Neural progenitor cell (in vitro differentiated cells): Measurements from ENCODE around the gene SLC12A7. TPM values are rescaled to one million over a fixed set of nuclear protein-coding genes. Genes with fewer than 3 reads are reported as not detected.
"Not testable (repeated sequence)": the region's sequence is repeated elsewhere in the genome, so short reads cannot be mapped to it uniquely, and the experiment has no call there.

Source experiments
- DNase-seq: peaks from one replicate; pipeline ENCODE4 v3.0.0-alpha.2; 2016; ENCODE audit warnings: low spot score
- H2AFZ ChIP-seq: fragments of 200-600 bp; sonication (generic); replicated peaks from 2 replicates; pipeline ENCODE4 v1.6.1; 2016; ENCODE audit warnings: antibody characterized with exemption
- H3F3A ChIP-seq: fragments of 200-600 bp; sonication (generic); 2 replicates; pipeline ENCODE4 v1.6.1; 2016; ENCODE audit warnings: antibody characterized with exemption, low read depth
- H3K27ac ChIP-seq: fragments of 200-600 bp; sonication (generic); 2 replicates; pipeline ENCODE4 v1.5.1; 2016; ENCODE audit warnings: mild to moderate bottlenecking
- H3K27me3 ChIP-seq: fragments of 200-600 bp; sonication (generic); 2 replicates; pipeline ENCODE4 v1.6.1; 2016; ENCODE audit warnings: mild to moderate bottlenecking, moderate library complexity
- H3K36me3 ChIP-seq: fragments of 200-600 bp; sonication (generic); 2 replicates; pipeline ENCODE4 v1.5.1; 2016
- H3K4me1 ChIP-seq: fragments of 200-600 bp; sonication (generic); 2 replicates; pipeline ENCODE4 v1.6.1; 2016; ENCODE audit warnings: mixed run types
- H3K4me2 ChIP-seq: fragments of 200-600 bp; sonication (generic); 2 replicates; pipeline ENCODE4 v1.6.1; 2016
- H3K4me3 ChIP-seq: fragments of 200-600 bp; sonication (generic); 2 replicates; pipeline ENCODE4 v1.5.1; 2016
- H3K79me2 ChIP-seq: fragments of 200-600 bp; sonication (generic); 2 replicates; pipeline ENCODE4 v1.6.1; 2016; ENCODE audit warnings: low read depth
- H3K9ac ChIP-seq: fragments of 200-600 bp; sonication (generic); 2 replicates; pipeline ENCODE4 v1.6.1; 2016
- H3K9me3 ChIP-seq: fragments of 200-600 bp; sonication (generic); 2 replicates; pipeline ENCODE4 v1.5.1; 2016; ENCODE audit warnings: low read depth
- H4K20me1 ChIP-seq: fragments of 200-600 bp; sonication (generic); 2 replicates; pipeline ENCODE4 v1.6.1; 2016; ENCODE audit warnings: low read depth
- H3K27ac Mint-ChIP-seq: 3 replicates; pipeline ENCODE4 v1.8.0; 2021; ENCODE audit warnings: mixed read lengths
- H3K27me3 Mint-ChIP-seq: 2 replicates; pipeline ENCODE4 v1.8.0; 2022; ENCODE audit warnings: low read depth, mild to moderate bottlenecking, inconsistent platforms, moderate library complexity, mixed read lengths; ENCODE audit not compliant: insufficient read depth
- H3K36me3 Mint-ChIP-seq: 3 replicates; pipeline ENCODE4 v1.8.0; 2021; ENCODE audit warnings: mixed read lengths
- H3K4me1 Mint-ChIP-seq: 3 replicates; pipeline ENCODE4 v1.8.0; 2021; ENCODE audit warnings: mixed read lengths
- H3K4me3 Mint-ChIP-seq: 3 replicates; pipeline ENCODE4 v1.8.0; 2021; ENCODE audit warnings: mild to moderate bottlenecking, moderate library complexity, mixed read lengths
- H3K9me3 Mint-ChIP-seq: 3 replicates; pipeline ENCODE4 v1.8.0; 2020; ENCODE audit warnings: mixed read lengths
- CTCF ChIP-seq: fragments of 200-600 bp; sonication (generic); IDR thresholded peaks from 2 replicates; pipeline ENCODE4 v1.5.1; 2017; ENCODE audit warnings: antibody characterized with exemption, mild to moderate bottlenecking
- EZH2 ChIP-seq: fragments of 200-600 bp; sonication (generic); IDR thresholded peaks from 2 replicates; pipeline ENCODE4 v1.6.1; 2017; ENCODE audit warnings: antibody characterized with exemption, mild to moderate bottlenecking, moderate library complexity
- EZH2phosphoT487 ChIP-seq: fragments of 200-600 bp; sonication (generic); IDR thresholded peaks from 2 replicates; pipeline ENCODE4 v1.6.1; 2017; ENCODE audit warnings: antibody characterized with exemption
- total RNA-seq: library from RNA; depleted of rRNA; stranded (reverse); fragments of >200 nt; gene quantifications from 2 replicates; pipeline ENCODE4 v1.2.3, GENCODE V29; 2015; ENCODE audit warnings: low replicate concordance

Gene SLC12A7
- total RNA-seq, 1 donor from 2014 or later = 7.5 TPM

DNA sequence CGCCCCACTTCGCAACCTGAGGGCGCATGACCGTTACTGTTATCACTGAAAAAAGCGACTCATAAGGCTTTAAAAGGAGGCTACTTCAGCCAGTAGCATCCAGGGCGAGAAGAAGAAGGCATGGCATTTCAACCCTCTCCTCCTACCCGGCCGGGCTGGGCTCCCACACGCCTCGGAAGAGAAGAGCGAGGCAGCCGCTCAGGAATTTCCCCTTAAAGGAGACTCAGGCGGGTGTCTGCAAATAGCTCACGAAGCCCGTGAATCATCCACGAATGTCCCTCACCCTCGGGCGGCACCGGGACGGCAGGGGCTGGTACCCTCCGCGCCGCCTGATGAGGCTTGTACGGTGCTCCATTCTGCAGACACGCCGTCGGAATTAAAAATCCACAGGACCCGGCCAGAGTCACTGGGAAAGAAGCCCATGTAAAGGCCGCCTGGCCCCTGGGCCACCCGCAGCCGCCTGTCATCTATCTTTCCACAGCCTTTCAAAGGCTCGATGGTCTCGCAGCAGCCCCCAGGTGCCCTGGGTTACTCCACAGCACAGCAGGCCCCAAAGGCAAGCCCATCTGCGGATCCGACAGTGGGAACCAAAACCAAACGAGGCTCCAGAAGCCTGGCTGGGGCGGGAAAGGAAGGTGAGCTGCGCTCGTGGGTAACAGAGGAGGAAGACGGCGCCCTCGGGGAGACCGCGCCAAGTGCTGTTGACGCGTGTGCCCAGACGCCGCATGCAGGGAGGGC lies 11.8 kb downstream of the SLC12A7 start:
- H3K27me3 Mint-ChIP-seq = peaks cover 3% of the 10 kb centered on the region
- no peaks in the 10 kb centered on the region for H3K9me3 Mint-ChIP-seq
- peaks cover 49% of the 10 kb centered on the region for H3K4me1 Mint-ChIP-seq

GRCh38 chr5:1098986-1099597 lies 12.8 kb downstream of the SLC12A7 start:
- H3K27ac Mint-ChIP-seq = no peak overlapping the region
- Histone ChIP-seq H2AFZ (no peak overlapping the region), H3K4me2 (peak overlapping the region; percentile 79), H3K27ac (no peak overlapping the region), H3K27me3 (no peaks in the 10 kb centered on the region), H3F3A (peaks cover 48% of the 10 kb centered on the region), H4K20me1 (peaks cover 79% of the 10 kb centered on the region), H3K36me3 (no peaks in the 10 kb centered on the region), H3K9ac (no peak overlapping the region), H3K79me2 (peaks cover 69% of the 10 kb centered on the region), H3K4me3 (no peak overlapping the region), H3K9me3 (no peaks in the 10 kb centered on the region), H3K4me1 (peaks cover 68% of the 10 kb centered on the region)
- DNase-seq = no peak
- H3K4me3 Mint-ChIP-seq = no peak overlapping the region
- H3K36me3 Mint-ChIP-seq = peaks cover 3% of the 10 kb centered on the region
- H3K4me1 Mint-ChIP-seq = peaks cover 55% of the 10 kb centered on the region
- H3K27me3 Mint-ChIP-seq = peaks cover 3% of the 10 kb centered on the region
- H3K9me3 Mint-ChIP-seq = no peaks in the 10 kb centered on the region
- no peak for TF ChIP-seq CTCF

More for the DNA sequence above, 11.8 kb downstream of the SLC12A7 start:
- Histone ChIP-seq H3K9me3 (no peaks in the 10 kb centered on the region), H4K20me1 (peaks cover 80% of the 10 kb centered on the region), H3K4me1 (peaks cover 62% of the 10 kb centered on the region), H3K27ac (peak overlapping the region; percentile 29), H3K27me3 (no peaks in the 10 kb centered on the region), H3K36me3 (no peaks in the 10 kb centered on the region), H3F3A (peaks cover 48% of the 10 kb centered on the region), H3K4me2 (peak overlapping the region; percentile 79), H3K79me2 (peaks cover 77% of the 10 kb centered on the region), H2AFZ (no peak overlapping the region), H3K4me3 (no peak overlapping the region), H3K9ac (no peak overlapping the region)
- no peaks in the 10 kb centered on the region for H3K36me3 Mint-ChIP-seq
- DNase-seq = peak; percentile 54
- no peak overlapping the region for H3K27ac Mint-ChIP-seq
- no peak overlapping the region for H3K4me3 Mint-ChIP-seq
- TF ChIP-seq EZH2 (no peak), EZH2phosphoT487 (no peak), CTCF (no peak)

DNA sequence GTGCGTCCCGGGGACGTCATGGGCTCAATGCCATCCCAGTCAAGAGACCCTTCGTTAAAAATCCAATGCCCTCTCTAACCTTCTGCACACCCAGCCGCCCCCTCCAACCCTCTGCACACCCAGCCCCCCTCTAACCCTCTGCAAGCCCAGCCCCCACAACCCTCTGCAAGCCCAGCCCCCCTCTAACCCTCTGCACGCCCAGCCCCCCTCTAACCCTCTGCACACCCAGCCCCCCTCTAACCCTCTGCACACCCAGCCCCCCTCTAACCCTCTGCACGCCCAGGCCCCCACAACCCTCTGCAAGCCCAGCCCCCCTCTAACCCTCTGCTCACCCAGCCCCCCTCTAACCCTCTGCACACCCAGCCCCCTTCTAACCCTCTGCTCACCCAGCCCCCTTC lies 13.9 kb downstream of the SLC12A7 start:
- Histone ChIP-seq H3K4me1 (peaks cover 59% of the 10 kb centered on the region), H3K79me2 (peaks cover 58% of the 10 kb centered on the region), H3F3A (peaks cover 39% of the 10 kb centered on the region), H4K20me1 (peaks cover 71% of the 10 kb centered on the region), H3K4me2 (peak overlapping the region; percentile 31)
- not testable (repeated sequence) for H3K27me3 Mint-ChIP-seq, H3K36me3 Mint-ChIP-seq, H3K9me3 Mint-ChIP-seq, H3K27me3 ChIP-seq, H2AFZ ChIP-seq, H3K27ac Mint-ChIP-seq, H3K27ac ChIP-seq, H3K9ac ChIP-seq, H3K4me3 Mint-ChIP-seq, H3K36me3 ChIP-seq, DNase-seq, H3K4me3 ChIP-seq, H3K9me3 ChIP-seq
- peaks cover 49% of the 10 kb centered on the region for H3K4me1 Mint-ChIP-seq

DNA sequence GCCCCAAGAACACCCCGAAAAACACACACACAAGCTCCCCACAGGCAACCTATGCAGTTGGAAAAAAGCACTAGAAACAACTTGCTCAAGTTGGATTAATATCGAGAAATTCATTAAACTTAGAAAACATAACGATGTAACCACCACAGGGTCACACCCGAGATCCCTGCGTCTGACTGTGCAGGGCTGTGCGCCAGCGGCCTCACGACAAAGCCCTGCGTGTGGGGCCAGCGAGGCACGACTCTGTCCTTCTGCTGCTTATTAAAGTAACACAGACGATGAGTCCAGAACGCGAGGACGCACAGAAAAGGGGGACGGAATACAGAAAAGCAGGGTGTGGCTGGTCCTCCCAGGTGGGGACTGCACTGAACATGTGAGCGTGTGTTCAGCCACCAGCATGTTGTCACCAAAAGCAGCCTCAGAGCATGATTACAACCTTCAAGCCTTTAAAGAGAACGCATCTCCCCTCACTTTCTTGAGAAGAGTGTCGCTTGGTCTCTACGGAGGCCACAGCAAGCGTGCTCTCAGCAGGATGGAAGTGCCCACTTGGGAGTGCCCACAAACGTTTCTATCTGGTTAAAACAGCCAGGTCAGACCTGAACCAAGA lies 14.4 kb downstream of the SLC12A7 start:
- peaks cover 4% of the 10 kb centered on the region for H3K36me3 Mint-ChIP-seq
- H3K79me2 ChIP-seq = peaks cover 54% of the 10 kb centered on the region
- H3K9me3 Mint-ChIP-seq = no peaks in the 10 kb centered on the region
- H3K27me3 Mint-ChIP-seq = peaks cover 3% of the 10 kb centered on the region
- peak overlapping the region; percentile 31 for H3K4me2 ChIP-seq
- no peak for DNase-seq
- peak overlapping the region; percentile 27 for H3K27ac Mint-ChIP-seq
- peaks cover 49% of the 10 kb centered on the region for H3K4me1 Mint-ChIP-seq
- H2AFZ ChIP-seq = no peak overlapping the region
- no peak overlapping the region for H3K4me3 ChIP-seq
- H3K27me3 ChIP-seq = no peaks in the 10 kb centered on the region
- no peaks in the 10 kb centered on the region for H3K36me3 ChIP-seq
- peak overlapping the region; percentile 64 for H3K4me3 Mint-ChIP-seq
- H3K9ac ChIP-seq = no peak overlapping the region
- peaks cover 54% of the 10 kb centered on the region for H3K4me1 ChIP-seq
- no peaks in the 10 kb centered on the region for H3K9me3 ChIP-seq
- TF ChIP-seq CTCF (no peak), EZH2 (no peak), EZH2phosphoT487 (no peak)
- H4K20me1 ChIP-seq = peaks cover 66% of the 10 kb centered on the region
- H3F3A ChIP-seq = peaks cover 34% of the 10 kb centered on the region
- H3K27ac ChIP-seq = no peak overlapping the region
